ENCODE measurements around the gene DNAJC25.

GRCh38 chr9:111621895-111622480, 9.1 kb upstream of the DNAJC25 start:
- TF ChIP-seq, protein P1, sequence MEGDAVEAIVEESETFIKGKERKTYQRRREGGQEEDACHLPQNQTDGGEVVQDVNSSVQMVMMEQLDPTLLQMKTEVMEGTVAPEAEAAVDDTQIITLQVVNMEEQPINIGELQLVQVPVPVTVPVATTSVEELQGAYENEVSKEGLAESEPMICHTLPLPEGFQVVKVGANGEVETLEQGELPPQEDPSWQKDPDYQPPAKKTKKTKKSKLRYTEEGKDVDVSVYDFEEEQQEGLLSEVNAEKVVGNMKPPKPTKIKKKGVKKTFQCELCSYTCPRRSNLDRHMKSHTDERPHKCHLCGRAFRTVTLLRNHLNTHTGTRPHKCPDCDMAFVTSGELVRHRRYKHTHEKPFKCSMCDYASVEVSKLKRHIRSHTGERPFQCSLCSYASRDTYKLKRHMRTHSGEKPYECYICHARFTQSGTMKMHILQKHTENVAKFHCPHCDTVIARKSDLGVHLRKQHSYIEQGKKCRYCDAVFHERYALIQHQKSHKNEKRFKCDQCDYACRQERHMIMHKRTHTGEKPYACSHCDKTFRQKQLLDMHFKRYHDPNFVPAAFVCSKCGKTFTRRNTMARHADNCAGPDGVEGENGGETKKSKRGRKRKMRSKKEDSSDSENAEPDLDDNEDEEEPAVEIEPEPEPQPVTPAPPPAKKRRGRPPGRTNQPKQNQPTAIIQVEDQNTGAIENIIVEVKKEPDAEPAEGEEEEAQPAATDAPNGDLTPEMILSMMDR (IDR thresholded peaks at IDR 0.05; ENCODE audit: poor library complexity, severe bottlenecking), result peak; percentile 22
- TF ChIP-seq EP300 (conservative IDR thresholded peaks at IDR 0.05; ENCODE audit: poor library complexity, severe bottlenecking) (no peak), EZH2 (IDR thresholded peaks at IDR 0.05; ENCODE audit: borderline replicate concordance, insufficient read depth, low read length, poor library complexity, severe bottlenecking) (no peak), POLR2AphosphoS5 (IDR thresholded peaks at IDR 0.05) (no peak)
- TF ChIP-seq, protein P2, sequence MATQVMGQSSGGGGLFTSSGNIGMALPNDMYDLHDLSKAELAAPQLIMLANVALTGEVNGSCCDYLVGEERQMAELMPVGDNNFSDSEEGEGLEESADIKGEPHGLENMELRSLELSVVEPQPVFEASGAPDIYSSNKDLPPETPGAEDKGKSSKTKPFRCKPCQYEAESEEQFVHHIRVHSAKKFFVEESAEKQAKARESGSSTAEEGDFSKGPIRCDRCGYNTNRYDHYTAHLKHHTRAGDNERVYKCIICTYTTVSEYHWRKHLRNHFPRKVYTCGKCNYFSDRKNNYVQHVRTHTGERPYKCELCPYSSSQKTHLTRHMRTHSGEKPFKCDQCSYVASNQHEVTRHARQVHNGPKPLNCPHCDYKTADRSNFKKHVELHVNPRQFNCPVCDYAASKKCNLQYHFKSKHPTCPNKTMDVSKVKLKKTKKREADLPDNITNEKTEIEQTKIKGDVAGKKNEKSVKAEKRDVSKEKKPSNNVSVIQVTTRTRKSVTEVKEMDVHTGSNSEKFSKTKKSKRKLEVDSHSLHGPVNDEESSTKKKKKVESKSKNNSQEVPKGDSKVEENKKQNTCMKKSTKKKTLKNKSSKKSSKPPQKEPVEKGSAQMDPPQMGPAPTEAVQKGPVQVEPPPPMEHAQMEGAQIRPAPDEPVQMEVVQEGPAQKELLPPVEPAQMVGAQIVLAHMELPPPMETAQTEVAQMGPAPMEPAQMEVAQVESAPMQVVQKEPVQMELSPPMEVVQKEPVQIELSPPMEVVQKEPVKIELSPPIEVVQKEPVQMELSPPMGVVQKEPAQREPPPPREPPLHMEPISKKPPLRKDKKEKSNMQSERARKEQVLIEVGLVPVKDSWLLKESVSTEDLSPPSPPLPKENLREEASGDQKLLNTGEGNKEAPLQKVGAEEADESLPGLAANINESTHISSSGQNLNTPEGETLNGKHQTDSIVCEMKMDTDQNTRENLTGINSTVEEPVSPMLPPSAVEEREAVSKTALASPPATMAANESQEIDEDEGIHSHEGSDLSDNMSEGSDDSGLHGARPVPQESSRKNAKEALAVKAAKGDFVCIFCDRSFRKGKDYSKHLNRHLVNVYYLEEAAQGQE (IDR thresholded peaks at IDR 0.05; ENCODE audit: borderline replicate concordance), result no peak
